ENCODE results near the gene IGFBP3.

IGFBP3 gene

DNA sequence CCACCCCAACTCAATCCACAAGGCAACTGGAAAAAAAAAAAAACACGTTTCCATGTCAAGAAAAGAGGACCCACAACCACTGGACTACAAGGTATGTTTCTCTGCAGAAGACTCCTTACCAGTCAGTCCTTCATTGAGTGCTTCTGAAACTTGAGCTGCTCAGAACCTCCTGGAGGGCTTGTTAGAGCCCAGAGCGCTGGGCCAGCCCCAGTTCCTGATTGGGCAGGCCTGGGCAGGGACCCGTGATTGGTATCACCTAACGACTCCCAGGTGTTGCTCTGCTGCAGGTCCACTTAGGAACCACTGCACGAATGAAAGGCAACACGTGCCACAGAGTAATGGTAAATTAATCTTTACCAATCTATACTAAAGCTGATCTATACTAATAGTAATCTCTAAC, 47.7 kb downstream of the IGFBP3 start:
- H3K79me2 ChIP-seq (ENCODE audit: insufficient read depth, low read length) = no peaks in the 10 kb centered on the region
- TF ChIP-seq, protein P1, sequence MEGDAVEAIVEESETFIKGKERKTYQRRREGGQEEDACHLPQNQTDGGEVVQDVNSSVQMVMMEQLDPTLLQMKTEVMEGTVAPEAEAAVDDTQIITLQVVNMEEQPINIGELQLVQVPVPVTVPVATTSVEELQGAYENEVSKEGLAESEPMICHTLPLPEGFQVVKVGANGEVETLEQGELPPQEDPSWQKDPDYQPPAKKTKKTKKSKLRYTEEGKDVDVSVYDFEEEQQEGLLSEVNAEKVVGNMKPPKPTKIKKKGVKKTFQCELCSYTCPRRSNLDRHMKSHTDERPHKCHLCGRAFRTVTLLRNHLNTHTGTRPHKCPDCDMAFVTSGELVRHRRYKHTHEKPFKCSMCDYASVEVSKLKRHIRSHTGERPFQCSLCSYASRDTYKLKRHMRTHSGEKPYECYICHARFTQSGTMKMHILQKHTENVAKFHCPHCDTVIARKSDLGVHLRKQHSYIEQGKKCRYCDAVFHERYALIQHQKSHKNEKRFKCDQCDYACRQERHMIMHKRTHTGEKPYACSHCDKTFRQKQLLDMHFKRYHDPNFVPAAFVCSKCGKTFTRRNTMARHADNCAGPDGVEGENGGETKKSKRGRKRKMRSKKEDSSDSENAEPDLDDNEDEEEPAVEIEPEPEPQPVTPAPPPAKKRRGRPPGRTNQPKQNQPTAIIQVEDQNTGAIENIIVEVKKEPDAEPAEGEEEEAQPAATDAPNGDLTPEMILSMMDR (IDR thresholded peaks at IDR 0.05; ENCODE audit: low read length) = no peak
- no peak for TF ChIP-seq EZH2 (IDR thresholded peaks at IDR 0.05; ENCODE audit: borderline replicate concordance, low read length)
- no peak overlapping the region for H3K27ac ChIP-seq (ENCODE audit: low read depth, low read length, poor library complexity, severe bottlenecking)
- no peak overlapping the region for H2AFZ ChIP-seq (ENCODE audit: low read length)
- H3K36me3 ChIP-seq (ENCODE audit: insufficient read depth, low read length) = no peaks in the 10 kb centered on the region
- H3K4me3 ChIP-seq (ENCODE audit: low read depth, low read length, poor library complexity, severe bottlenecking) = no peak overlapping the region
- H3K9me3 ChIP-seq (ENCODE audit: low read length) = no peaks in the 10 kb centered on the region
- no peaks in the 10 kb centered on the region for H3F3A ChIP-seq (ENCODE audit: insufficient read depth, low read length)
- no peaks in the 10 kb centered on the region for H4K20me1 ChIP-seq (ENCODE audit: insufficient read depth, low read length)
- H3K4me2 ChIP-seq (ENCODE audit: low read length) = no peak overlapping the region
- no peak overlapping the region for H3K9ac ChIP-seq (ENCODE audit: low read length)
- no peaks in the 10 kb centered on the region for H3K27me3 ChIP-seq (ENCODE audit: insufficient read depth, low read length)
- H3K4me1 ChIP-seq (ENCODE audit: insufficient read depth, low read length, severe bottlenecking) = no peaks in the 10 kb centered on the region
- no peaks in the 10 kb centered on the region for H3K9me2 ChIP-seq (ENCODE audit: low read depth, low read length)

DNA sequence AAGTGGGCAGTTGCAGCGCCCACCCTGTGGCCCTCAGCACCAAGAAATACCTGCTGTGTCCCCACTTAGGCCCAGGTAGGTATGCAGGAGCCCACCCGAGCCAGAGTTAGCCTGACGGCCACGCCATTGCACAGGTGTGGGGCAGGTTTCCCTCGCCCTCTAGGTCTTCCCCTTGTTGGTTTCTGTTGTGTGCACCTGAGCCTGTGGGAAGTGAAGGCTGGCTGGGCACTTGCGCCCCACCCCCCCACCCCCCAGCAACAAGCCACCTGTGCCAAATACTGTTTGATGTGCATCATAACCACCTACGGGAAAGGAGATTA, 48.1 kb downstream of the IGFBP3 start, which contains the start of gene CCDC201:
Gene CCDC201 (minus strand): TSS at position 48 of the 320 bp plus-strand sequence. CDS start 75 bp downstream, outside the sequence.
- Histone ChIP-seq H3K27me3 (ENCODE audit: insufficient read depth, low read length) (no peaks in the 10 kb centered on the region), H3K27ac (ENCODE audit: low read depth, low read length, poor library complexity, severe bottlenecking) (no peak within 1 kb of the TSS), H3F3A (ENCODE audit: insufficient read depth, low read length) (no peaks in the 10 kb centered on the region), H3K4me1 (ENCODE audit: insufficient read depth, low read length, severe bottlenecking) (no peaks in the 10 kb centered on the region), H2AFZ (ENCODE audit: low read length) (no peak within 1 kb of the TSS), H3K9ac (ENCODE audit: low read length) (no peak within 1 kb of the TSS), H4K20me1 (ENCODE audit: insufficient read depth, low read length) (no peaks in the 10 kb centered on the region), H3K9me3 (ENCODE audit: low read length) (no peaks in the 10 kb centered on the region), H3K4me2 (ENCODE audit: low read length) (no peak within 1 kb of the TSS), H3K9me2 (ENCODE audit: low read depth, low read length) (no peaks in the 10 kb centered on the region), H3K4me3 (ENCODE audit: low read depth, low read length, poor library complexity, severe bottlenecking) (no peak within 1 kb of the TSS), H3K79me2 (ENCODE audit: insufficient read depth, low read length) (no peaks in the 10 kb centered on the region), H3K36me3 (ENCODE audit: insufficient read depth, low read length) (no peaks in the 10 kb centered on the region)
- TF ChIP-seq, protein P1 (IDR thresholded peaks at IDR 0.05; ENCODE audit: low read length) = no peak

- H3K27ac ChIP-seq (ENCODE audit: low read depth, low read length, poor library complexity, severe bottlenecking) = no peak overlapping the region
- no peaks in the 10 kb centered on the region for H3K27me3 ChIP-seq (ENCODE audit: insufficient read depth, low read length)
- no peak overlapping the region for H2AFZ ChIP-seq (ENCODE audit: low read length)
- no peaks in the 10 kb centered on the region for H3K4me1 ChIP-seq (ENCODE audit: insufficient read depth, low read length, severe bottlenecking)
- TF ChIP-seq, protein P1 (IDR thresholded peaks at IDR 0.05; ENCODE audit: low read length) = peak; percentile 64
- no peak for TF ChIP-seq EZH2 (IDR thresholded peaks at IDR 0.05; ENCODE audit: borderline replicate concordance, low read length)
- no peaks in the 10 kb centered on the region for H4K20me1 ChIP-seq (ENCODE audit: insufficient read depth, low read length)
- H3K79me2 ChIP-seq (ENCODE audit: insufficient read depth, low read length) = no peaks in the 10 kb centered on the region
- no peaks in the 10 kb centered on the region for H3K36me3 ChIP-seq (ENCODE audit: insufficient read depth, low read length)
- H3K4me3 ChIP-seq (ENCODE audit: low read depth, low read length, poor library complexity, severe bottlenecking) = no peak overlapping the region
- no peaks in the 10 kb centered on the region for H3K9me2 ChIP-seq (ENCODE audit: low read depth, low read length)
- no peak overlapping the region for H3K9ac ChIP-seq (ENCODE audit: low read length)
- H3F3A ChIP-seq (ENCODE audit: insufficient read depth, low read length) = no peaks in the 10 kb centered on the region
- H3K9me3 ChIP-seq (ENCODE audit: low read length) = no peaks in the 10 kb centered on the region
- H3K4me2 ChIP-seq (ENCODE audit: low read length) = no peak overlapping the region
These were observed 48.7 kb downstream of the IGFBP3 start for GRCh38 chr7:45872116-45873034.
